ENCODE results near the gene SCYL3. TPM values are rescaled to one million over a fixed set of nuclear protein-coding genes. Genes with fewer than 3 reads are reported as not detected.

SCYL3 gene
- total and polyA plus RNA-seq, 8 donors, result 9.5 to 23.6 (median 20.2) TPM

- Histone ChIP-seq H3K27me3 (no peaks in the 10 kb centered on the region), H3K36me3 (peaks cover 2 to 52% of the 10 kb centered on the region in 2 donors), H3K4me3 (no peak overlapping the region), H3K27ac (no peak overlapping the region), H3K9me3 (no peaks in the 10 kb centered on the region), H3K4me1 (peaks cover 5 to 20% of the 10 kb centered on the region in 2 donors)
- no peak for TF ChIP-seq CTCF (IDR thresholded peaks at IDR 0.05)
- intact Hi-C loops (cut with DNase I), result no loop called here
- DNase-seq, result no peak
- no peak for ATAC-seq
Measured at GRCh38 chr1:169886422-169886821, 7.3 kb downstream of the SCYL3 start.

DNA sequence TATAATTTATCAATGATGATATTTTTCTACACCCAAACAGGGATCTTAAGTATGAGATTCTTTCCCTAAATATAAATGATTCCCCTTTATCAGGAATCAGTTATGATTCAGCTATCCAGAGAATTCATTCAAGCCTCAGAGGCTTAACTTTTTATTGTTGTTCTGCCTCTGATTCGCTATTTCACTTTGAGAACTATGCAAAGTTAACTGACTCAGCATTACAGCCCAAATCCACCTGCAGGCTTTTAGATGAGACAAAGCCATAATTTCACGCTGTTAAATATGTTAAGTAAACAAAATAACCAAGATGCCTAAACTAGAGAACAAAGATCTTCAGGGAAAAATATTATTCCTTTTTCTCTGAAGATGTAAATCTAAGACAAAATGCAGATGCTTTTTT lies 8.5 kb downstream of the SCYL3 start:
- Histone ChIP-seq H3K27me3 (no peaks in the 10 kb centered on the region), H3K27ac (no peak overlapping the region), H3K9me3 (no peaks in the 10 kb centered on the region), H3K4me3 (no peak overlapping the region), H3K4me1 (peaks cover 0 to 12% of the 10 kb centered on the region in 2 donors), H3K36me3 (peaks cover 2 to 52% of the 10 kb centered on the region in 2 donors)
- no peak for TF ChIP-seq CTCF (IDR thresholded peaks at IDR 0.05)
- intact Hi-C loops (cut with DNase I), result no loop called here
- no peak for ATAC-seq
- DNase-seq, result no peak

GRCh38 chr1:169884634-169885033 lies 9.1 kb downstream of the SCYL3 start:
- DNase-seq (no peak), ATAC-seq (peak; percentile 51)
- TF ChIP-seq CTCF (IDR thresholded peaks at IDR 0.05), result no peak
- H3K27ac ChIP-seq, result no peak overlapping the region
- H3K4me1 ChIP-seq, result peaks cover 0 to 12% of the 10 kb centered on the region in 2 donors
- intact Hi-C loops (cut with DNase I), result no loop called here
- no peaks in the 10 kb centered on the region for H3K9me3 ChIP-seq
- no peak overlapping the region for H3K4me3 ChIP-seq
- no peaks in the 10 kb centered on the region for H3K27me3 ChIP-seq
- H3K36me3 ChIP-seq, result peaks cover 2 to 52% of the 10 kb centered on the region in 2 donors

GRCh38 chr1:169882039-169882511 lies 11.6 kb downstream of the SCYL3 start:
- H3K27me3 ChIP-seq, result no peaks in the 10 kb centered on the region
- no peaks in the 10 kb centered on the region for H3K9me3 ChIP-seq
- no peak overlapping the region for H3K27ac ChIP-seq
- intact Hi-C loops (cut with DNase I), result no loop called here
- no peak overlapping the region for H3K4me3 ChIP-seq
- H3K4me1 ChIP-seq, result peaks cover 0 to 12% of the 10 kb centered on the region in 2 donors
- DNase-seq (no peak), ATAC-seq (no peak)
- no peak for TF ChIP-seq CTCF (IDR thresholded peaks at IDR 0.05)
- peaks cover 0 to 49% of the 10 kb centered on the region in 2 donors for H3K36me3 ChIP-seq

DNA sequence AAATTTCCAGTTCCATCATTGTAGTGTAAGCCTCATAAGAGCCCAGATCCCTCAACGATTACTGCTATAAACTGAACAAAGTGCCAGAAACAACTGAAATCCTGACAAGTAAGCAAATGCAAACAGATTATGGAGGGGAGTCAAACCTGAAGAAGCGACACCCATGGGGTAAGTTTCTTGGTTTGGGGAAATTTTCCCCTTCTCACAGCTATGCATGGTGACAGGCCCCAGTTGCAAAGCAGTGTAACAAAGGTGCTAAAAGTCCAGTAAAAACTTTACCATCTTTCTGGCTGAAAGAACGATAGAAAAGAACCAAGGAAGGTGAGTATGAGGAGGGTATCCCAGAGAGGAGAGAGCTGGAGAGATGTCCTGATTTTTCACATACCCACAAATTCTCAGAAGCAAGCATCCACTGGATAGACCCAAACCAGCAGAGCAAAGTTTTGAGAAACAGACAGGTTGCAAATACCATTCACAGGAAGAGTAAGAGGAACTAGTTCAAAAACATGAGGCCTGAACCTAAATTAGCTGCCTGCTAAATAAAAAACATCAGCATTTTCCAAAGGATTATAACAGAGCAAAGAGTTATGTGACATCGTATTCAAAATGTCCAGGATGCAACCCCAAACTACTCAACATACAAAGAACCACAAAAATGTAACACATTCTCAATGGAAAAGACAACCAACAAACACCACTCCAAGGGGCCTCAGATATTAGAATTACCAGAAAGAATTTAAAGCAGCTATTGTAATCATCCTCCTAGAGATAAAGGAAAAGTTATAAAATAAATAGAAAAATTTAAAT lies 14.5 kb downstream of the SCYL3 start:
- ATAC-seq, result no peak
- peaks cover 0 to 61% of the 10 kb centered on the region in 2 donors for H3K36me3 ChIP-seq

More for the DNA sequence above, 14.5 kb downstream of the SCYL3 start:
- no peak for TF ChIP-seq CTCF (IDR thresholded peaks at IDR 0.05)
- no peaks in the 10 kb centered on the region for H3K27me3 ChIP-seq
- H3K4me3 ChIP-seq, result no peak overlapping the region
- no peak for DNase-seq
- no peak overlapping the region for H3K27ac ChIP-seq
- H3K4me1 ChIP-seq, result no peaks in the 10 kb centered on the region
- no peaks in the 10 kb centered on the region for H3K9me3 ChIP-seq
- intact Hi-C loops (cut with DNase I), result no loop called here

All from left lung (tissue), 10 donors.